Natural killer cell (primary cell): Measurements from ENCODE around the gene C3. TPM values are rescaled to one million over a fixed set of nuclear protein-coding genes. Genes with fewer than 3 reads are reported as not detected.
A peak's percentile ranks its signal among the peaks of the same experiment; 100 is the strongest.

Experiments used
- ATAC-seq, 3 donors: fragments of 150-1000 bp in 2 of 3; fragments of 200-7000 bp in 1 of 3; cut with Tn5 transposase; 1 replicate in 1 of 3; 2 replicates in 2 of 3; pipeline ENCODE4 v1.10.0; 2021; ENCODE audit warnings: mild to moderate bottlenecking in 2 of 3, moderate library complexity in 2 of 3
- DNase-seq, 2 donors: peaks; one replicate each; pipeline versions ENCODE4 v3.0.0 to v3.0.0-alpha.2; 2013 to 2021; ENCODE audit warnings: mixed read lengths in 1 of 2
- H3K27ac ChIP-seq: one replicate; pipeline ENCODE4 v1.5.1; 2013; ENCODE audit warnings: mild to moderate bottlenecking, low read length
- H3K27me3 ChIP-seq: one replicate; pipeline ENCODE4 v1.6.1; 2013; ENCODE audit warnings: low read length; ENCODE audit not compliant: control insufficient read depth, insufficient read depth
- H3K36me3 ChIP-seq: one replicate; pipeline ENCODE4 v1.6.1; 2013; ENCODE audit warnings: low read length; ENCODE audit not compliant: control insufficient read depth, insufficient read depth
- H3K4me1 ChIP-seq: one replicate; pipeline ENCODE4 v1.6.1; 2013; ENCODE audit warnings: low read length; ENCODE audit not compliant: control insufficient read depth, insufficient read depth
- H3K4me3 ChIP-seq: one replicate; pipeline ENCODE4 v1.5.1; 2013; ENCODE audit warnings: low read length
- H3K9me3 ChIP-seq: one replicate; pipeline ENCODE4 v1.6.1; 2013; ENCODE audit warnings: low read length; ENCODE audit not compliant: control insufficient read depth, insufficient read depth
- H3K27ac Mint-ChIP-seq, 2 donors: one replicate each; pipeline ENCODE4 v1.8.0; 2022; ENCODE audit warnings: mild to moderate bottlenecking in 2 of 2, mixed read lengths in 2 of 2, moderate library complexity in 1 of 2
- H3K27me3 Mint-ChIP-seq, 2 donors: one replicate each; pipeline ENCODE4 v1.8.0; 2022; ENCODE audit warnings: low read depth in 2 of 2, mixed read lengths in 2 of 2
- H3K36me3 Mint-ChIP-seq: one replicate; pipeline ENCODE4 v1.8.0; 2022; ENCODE audit warnings: mixed read lengths
- H3K4me1 Mint-ChIP-seq, 2 donors: one replicate each; pipeline ENCODE4 v1.8.0; 2022; ENCODE audit warnings: mixed read lengths in 2 of 2
- H3K4me3 Mint-ChIP-seq: one replicate; pipeline ENCODE4 v1.8.0; 2022; ENCODE audit warnings: mild to moderate bottlenecking, moderate library complexity, mixed read lengths
- H3K9me3 Mint-ChIP-seq, 2 donors: one replicate each; pipeline ENCODE4 v1.8.0; 2022; ENCODE audit warnings: mixed read lengths in 2 of 2
- WGBS: methylation state at CpG from one replicate; pipeline ENCODE4 v1.1.7; 2013; ENCODE audit warnings: missing lambda C conversion rate; ENCODE audit not compliant: insufficient coverage; 5-methylcytosine and 5-hydroxymethylcytosine counted together
- intact Hi-C: fragments of 100-400 bp; cut with micrococcal nuclease; formaldehyde crosslinking; loops from one replicate; pipeline ENCODE4 v1.14.2; 2022
- total RNA-seq, 4 donors: library from RNA; stranded (reverse); fragments of 120-200 nt in 1 of 4; gene quantifications; one replicate each; pipeline versions ENCODE4 v1.2.3 to v1.2.4, GENCODE V29; 2013 to 2022
- TF ChIP-seq, protein P1 (sequence below): fragments of 200-600 bp; IDR thresholded peaks from one replicate; pipeline ENCODE4 v1.8.0; 2022; ENCODE audit warnings: antibody characterized with exemption

The C3 gene
- total RNA-seq, 3 donors from 2014 or later (not counting 1 experiment from before 2014, with no cell fraction given), result 0.38 to 5.5 TPM; not detected in 1

DNA sequence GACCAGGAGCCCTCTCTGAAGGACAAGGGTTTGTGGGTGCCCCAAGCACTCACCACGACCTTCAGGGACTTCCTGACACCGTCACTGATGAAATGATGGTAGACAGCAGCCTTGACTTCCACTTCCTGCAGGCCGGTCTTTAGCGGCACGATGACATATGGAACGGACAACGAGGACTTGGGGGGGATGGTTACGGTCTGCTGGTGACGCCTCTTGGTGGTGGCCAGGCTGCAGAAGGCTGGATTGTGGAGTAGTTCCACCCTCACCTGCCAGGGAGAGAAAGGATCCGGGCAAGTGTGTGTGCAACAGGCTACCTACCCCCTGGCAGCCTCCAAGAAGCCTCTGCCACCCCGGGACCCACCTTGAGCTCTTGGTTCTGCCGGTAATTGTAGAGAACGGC lies 23.2 kb downstream of the C3 start:
- no peaks in the 10 kb centered on the region for H3K9me3 ChIP-seq
- H3K9me3 Mint-ChIP-seq, result no peaks in the 10 kb centered on the region

DNA sequence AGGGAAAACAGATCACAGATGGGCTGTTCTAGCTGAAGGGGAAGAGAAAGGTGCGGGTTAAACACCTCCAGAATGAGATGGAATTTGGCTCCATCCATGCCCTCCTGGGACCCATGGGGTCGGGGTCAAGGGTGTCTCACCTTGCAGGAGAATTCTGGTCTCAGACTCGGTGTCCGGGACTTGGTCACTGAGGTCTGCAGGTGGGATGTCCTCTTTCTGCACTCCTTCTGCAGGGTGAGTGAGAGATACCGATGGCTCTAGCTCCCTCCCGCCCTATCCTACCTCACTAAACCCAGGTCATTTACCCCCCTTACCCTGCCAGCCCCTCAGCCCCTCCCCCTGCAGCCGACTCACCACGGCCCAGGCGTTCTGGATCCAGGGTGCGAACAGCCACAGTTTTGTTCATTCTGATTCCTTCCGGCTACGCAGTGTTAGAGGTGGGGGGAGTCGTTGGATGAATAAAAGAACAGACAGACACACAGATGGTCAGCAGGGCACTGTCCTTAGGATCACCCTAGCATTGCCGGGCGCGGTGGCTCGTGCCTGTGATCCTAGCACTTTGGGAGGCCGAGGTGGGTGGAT lies 24.1 kb downstream of the C3 start:
- Mint-ChIP-seq H3K36me3 (no peaks in the 10 kb centered on the region), H3K27me3 (no peaks in the 10 kb centered on the region), H3K27ac (no peak overlapping the region), H3K4me3 (no peak overlapping the region), H3K4me1 (peaks cover 4 to 6% of the 10 kb centered on the region in 2 donors), H3K9me3 (no peaks in the 10 kb centered on the region)
- no peak for ATAC-seq
- H3K36me3 ChIP-seq, result no peaks in the 10 kb centered on the region
- TF ChIP-seq, protein P1, sequence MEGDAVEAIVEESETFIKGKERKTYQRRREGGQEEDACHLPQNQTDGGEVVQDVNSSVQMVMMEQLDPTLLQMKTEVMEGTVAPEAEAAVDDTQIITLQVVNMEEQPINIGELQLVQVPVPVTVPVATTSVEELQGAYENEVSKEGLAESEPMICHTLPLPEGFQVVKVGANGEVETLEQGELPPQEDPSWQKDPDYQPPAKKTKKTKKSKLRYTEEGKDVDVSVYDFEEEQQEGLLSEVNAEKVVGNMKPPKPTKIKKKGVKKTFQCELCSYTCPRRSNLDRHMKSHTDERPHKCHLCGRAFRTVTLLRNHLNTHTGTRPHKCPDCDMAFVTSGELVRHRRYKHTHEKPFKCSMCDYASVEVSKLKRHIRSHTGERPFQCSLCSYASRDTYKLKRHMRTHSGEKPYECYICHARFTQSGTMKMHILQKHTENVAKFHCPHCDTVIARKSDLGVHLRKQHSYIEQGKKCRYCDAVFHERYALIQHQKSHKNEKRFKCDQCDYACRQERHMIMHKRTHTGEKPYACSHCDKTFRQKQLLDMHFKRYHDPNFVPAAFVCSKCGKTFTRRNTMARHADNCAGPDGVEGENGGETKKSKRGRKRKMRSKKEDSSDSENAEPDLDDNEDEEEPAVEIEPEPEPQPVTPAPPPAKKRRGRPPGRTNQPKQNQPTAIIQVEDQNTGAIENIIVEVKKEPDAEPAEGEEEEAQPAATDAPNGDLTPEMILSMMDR, result no peak
- H3K4me1 ChIP-seq, result peaks cover 4% of the 10 kb centered on the region
- no peak overlapping the region for H3K27ac ChIP-seq
- 84% methylated on average over 18 of the region's 18 CpGs for WGBS
- no peak for DNase-seq
- no peaks in the 10 kb centered on the region for H3K27me3 ChIP-seq
- H3K4me3 ChIP-seq, result no peak overlapping the region
- intact Hi-C loops, result no loop called here
- H3K9me3 ChIP-seq, result no peaks in the 10 kb centered on the region

More for the DNA sequence above, 23.2 kb downstream of the C3 start:
- Histone ChIP-seq H3K27me3 (no peaks in the 10 kb centered on the region), H3K36me3 (no peaks in the 10 kb centered on the region), H3K4me3 (no peak overlapping the region), H3K4me1 (peaks cover 4% of the 10 kb centered on the region), H3K27ac (no peak overlapping the region)
- peak in 2 of 3 donors; percentile 26 to 59 for ATAC-seq
- TF ChIP-seq, protein P1, result no peak
- no peaks in the 10 kb centered on the region for H3K27me3 Mint-ChIP-seq
- H3K4me1 Mint-ChIP-seq, result peaks cover 4 to 6% of the 10 kb centered on the region in 2 donors
- H3K4me3 Mint-ChIP-seq, result no peak overlapping the region
- no peak overlapping the region for H3K27ac Mint-ChIP-seq
- no peak for DNase-seq
- H3K36me3 Mint-ChIP-seq, result no peaks in the 10 kb centered on the region
- intact Hi-C loops, result no loop called here
- WGBS, result 40% methylated on average over 13 of the region's 13 CpGs

DNA sequence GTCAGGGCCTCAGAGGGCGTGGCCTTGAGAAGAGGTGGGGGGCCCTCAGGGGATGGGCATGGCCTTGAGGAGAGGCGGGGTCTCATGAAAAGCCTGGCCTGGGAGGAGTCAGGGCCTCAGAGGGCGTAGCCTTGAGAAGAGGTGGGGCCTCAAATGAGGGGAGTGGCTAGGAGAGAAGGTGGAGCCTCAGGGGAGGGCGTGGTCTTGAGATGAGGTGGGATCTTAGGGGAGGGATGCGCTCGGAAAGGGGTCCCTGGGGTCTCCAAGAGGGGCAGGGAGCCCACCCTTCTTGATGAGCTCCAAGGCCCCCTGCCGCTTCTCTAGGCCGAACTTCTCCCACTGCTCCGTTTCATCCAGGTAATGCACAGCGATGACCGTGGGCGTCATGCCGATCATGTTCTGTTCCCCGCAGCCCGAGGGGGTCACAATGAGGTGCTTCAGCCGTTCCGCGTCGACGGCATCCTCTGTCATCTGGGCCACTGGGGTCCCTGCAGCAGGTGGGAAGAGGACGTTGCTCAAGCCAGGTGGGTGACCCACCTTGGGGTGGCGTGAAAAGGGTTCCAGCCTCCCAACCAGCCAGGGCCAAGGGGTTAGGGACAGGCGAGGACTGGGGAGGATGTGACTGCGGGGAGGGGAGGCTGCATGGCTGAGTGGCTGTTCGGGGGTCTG lies 26.2 kb downstream of the C3 start:
- H3K9me3 ChIP-seq, result no peaks in the 10 kb centered on the region
- no peaks in the 10 kb centered on the region for H3K27me3 ChIP-seq
- DNase-seq (no peak), ATAC-seq (no peak)
- 96% methylated on average over 23 of the region's 25 CpGs for WGBS
- Mint-ChIP-seq H3K27ac (no peak overlapping the region), H3K36me3 (no peaks in the 10 kb centered on the region), H3K4me1 (peaks cover 4 to 6% of the 10 kb centered on the region in 2 donors), H3K4me3 (no peak overlapping the region), H3K9me3 (no peaks in the 10 kb centered on the region), H3K27me3 (no peaks in the 10 kb centered on the region)
- H3K27ac ChIP-seq, result no peak overlapping the region
- intact Hi-C loops, result no loop called here
- peaks cover 4% of the 10 kb centered on the region for H3K4me1 ChIP-seq
- H3K36me3 ChIP-seq, result no peaks in the 10 kb centered on the region
- TF ChIP-seq, protein P1, result no peak
- no peak overlapping the region for H3K4me3 ChIP-seq
